Measurements from ENCODE around the gene MOGAT3.

The MOGAT3 gene

DNA sequence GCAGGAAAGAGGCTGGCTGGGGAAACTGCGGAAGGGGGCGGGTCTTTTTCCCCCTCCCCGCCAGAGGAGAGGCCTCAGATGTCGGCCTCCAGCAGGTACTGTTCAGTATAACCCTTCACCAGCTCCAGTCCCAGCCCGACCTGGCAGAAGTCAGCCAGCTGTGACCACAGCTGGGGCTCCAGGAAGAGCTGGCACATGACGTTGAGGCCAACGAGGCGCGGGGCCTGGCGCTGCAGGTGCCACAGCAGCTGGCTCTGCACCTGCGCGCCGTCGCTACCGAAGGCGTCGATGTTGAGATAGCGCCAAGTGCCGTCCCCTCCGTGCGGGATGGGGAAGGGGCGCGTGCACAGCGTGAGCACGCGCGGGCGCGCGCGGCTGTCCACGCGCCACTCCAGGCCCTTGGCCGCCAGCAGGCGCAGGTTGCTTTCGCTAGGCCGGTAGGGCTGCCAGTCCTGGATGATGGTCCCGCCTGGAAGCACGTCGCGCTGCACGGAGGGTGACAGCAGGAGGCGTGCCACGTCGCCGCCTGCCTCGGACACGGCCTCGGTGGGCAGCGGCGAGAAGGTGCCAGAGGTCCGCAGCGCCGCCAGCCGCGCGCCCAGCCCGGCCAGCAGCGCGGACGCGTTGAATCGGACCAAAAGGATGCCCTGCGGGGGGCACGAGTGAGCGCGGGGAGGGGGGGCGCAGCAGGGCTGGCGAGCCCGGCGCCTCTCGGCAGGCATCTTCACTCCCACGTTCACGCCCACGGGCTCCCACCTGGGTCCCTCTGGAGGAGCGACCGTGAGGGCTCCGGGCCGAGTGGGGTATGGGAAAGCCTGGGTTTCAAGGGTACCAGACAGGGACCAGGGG, 28.6 kb downstream of the MOGAT3 start:
- DNase-seq (ENCODE audit: low spot score), result no peak

DNA sequence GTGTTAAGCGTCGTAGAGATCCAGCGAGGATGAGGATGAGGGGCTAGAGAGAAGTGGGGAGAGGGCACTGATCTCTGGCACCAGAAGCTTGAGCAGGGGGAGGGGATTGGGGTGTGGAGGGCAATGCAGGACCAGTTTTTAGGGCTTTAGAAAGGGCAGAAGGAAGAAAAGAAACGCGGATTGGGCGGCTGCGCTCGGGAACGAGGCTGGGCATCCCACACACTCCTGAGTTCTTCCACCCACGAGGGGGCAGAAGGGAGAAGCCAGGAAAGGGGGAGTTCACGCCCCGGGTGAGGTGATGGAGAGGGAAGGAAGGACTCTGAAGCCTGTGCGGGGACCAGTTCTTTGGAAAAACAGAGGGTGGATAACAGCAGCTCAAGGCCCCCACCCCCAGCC, 29.4 kb downstream of the MOGAT3 start:
- DNase-seq (ENCODE audit: low spot score), result no peak

DNA sequence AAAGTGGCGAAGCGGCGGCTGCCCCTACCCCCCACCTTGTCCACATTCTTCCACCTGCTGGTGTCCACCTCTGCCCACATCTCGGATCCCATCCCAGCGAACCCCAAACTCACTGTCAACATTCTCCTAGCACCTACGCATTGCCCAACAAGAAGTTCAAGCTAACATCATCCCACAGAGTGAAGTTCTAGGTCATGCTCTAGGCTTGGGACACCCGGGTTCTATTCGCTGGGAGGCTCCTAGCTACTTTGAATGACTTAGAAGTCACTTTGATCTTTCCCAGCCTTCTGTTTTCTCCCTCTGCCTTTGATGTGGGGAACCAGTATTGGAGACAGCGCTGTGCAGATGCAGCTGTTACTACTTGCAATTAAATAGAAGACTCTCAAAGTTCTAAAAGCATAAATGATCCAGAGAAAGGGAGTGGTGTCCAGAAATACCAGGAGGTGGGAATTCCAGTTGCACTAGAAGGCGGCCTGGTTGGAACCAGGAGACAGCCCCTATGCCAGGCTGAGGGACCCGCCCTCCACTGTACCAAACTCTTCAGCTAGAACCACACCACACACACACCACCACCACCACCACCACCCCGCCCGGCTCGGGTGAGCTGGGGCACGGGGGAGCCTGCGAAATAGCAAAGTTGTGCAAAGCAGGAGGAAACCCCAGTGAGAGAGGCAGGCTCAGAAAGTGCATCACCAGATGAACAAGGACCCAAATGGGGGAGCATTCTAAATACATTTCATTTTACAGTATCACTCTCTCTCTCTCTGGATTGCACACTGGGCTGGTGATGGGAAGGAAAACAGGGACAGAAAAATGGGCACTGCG, 30.0 kb downstream of the MOGAT3 start:
- no peak for DNase-seq (ENCODE audit: low spot score)

DNA sequence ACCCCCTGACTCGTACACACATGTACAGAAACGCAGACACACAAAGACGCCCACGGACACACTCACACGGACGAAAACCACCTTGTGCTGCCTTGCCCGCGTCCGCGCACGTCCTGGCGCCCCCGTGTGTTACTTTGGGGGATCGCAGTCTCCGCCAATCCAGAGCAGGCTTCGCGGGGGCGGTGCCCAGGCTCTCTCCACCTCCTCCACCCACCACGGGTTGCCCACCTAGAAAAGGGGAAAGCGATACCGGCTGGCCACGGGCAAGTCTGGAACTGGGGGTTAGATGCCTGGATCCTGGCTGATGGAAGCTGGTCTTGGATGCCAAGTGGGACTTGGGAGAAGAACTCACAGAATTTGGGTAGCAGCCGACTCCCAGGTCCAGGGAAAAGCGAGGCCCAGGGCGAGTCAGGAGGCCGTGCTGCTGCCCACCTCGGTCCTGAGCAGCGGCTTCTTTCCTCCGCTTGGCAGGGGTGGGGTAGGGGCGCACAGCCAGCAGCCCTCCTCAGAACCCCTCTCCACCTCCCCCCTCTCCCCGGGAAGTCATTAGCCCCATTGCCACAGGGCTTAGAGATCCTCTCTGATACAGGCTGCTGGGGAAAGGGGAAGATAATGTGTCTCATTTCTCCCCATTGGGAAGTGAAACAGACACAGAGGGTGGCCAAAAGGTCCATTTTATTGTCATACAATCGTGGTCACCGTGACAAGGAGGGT, 30.8 kb downstream of the MOGAT3 start:
- DNase-seq (ENCODE audit: low spot score), result peak; percentile 64

DNA sequence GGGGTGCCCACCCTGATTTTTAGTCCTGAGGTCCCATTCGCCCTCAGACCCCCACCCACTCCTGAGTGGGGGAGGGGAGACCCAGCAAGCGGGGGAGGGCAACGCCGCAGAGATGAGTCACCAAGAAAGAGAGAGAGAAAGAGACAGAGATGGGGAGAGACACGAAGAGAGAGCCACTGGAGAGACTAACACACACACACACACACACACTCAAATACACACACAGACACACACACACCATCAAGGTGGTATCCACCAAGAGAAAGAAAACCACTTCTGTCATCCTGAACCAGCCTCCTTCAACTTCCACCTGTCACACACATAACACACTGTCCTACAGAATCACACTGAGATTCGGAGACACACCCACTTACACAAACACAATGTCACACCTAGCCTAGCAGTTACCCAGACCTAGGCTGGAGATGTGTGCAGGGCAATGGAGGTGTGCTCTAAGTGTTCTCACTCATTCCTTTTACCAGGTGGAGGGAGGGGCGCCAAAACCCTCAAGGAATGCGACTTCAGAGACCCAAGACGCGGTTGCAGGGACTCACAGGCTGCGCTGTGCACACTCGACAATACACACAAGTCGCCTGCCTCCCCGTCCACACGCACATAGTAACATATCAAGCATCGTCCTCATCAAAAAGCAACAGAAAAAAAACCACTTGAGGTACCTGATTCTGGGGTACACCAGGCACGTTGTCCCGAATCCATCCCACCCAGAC, 31.6 kb downstream of the MOGAT3 start:
- DNase-seq (ENCODE audit: low spot score), result no peak

DNA sequence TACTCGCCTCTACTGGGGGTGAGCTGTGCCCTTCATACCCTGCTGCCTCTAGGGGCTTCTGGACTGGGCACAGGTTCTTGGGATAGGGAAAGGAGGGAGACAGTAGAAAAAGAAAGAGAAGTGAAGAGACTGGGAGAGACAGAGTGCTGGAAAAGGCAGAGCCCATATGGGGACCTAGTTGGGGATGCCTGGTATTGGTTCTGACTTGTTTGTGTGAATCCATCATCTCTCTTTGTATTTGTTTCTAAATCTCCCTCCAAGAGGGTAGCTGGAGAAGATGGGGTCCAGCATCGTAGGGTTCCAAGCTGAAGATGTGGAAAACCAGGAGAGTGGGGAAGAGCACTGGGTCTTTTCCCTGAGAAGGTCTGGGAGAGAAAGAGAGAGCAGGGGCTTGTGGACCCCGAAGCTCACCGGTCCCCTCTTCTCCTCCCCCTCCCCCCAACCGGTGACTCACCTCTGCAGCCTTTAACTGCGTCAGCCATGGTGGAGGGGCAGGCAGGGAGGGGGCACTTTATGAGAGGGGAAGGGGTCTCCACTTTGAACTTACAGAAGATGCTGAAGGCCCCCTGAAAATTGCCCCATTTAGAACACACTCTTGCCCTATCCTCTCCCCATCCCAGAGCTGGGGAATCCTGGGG, 32.3 kb downstream of the MOGAT3 start:
- no peak for DNase-seq (ENCODE audit: low spot score)

DNA sequence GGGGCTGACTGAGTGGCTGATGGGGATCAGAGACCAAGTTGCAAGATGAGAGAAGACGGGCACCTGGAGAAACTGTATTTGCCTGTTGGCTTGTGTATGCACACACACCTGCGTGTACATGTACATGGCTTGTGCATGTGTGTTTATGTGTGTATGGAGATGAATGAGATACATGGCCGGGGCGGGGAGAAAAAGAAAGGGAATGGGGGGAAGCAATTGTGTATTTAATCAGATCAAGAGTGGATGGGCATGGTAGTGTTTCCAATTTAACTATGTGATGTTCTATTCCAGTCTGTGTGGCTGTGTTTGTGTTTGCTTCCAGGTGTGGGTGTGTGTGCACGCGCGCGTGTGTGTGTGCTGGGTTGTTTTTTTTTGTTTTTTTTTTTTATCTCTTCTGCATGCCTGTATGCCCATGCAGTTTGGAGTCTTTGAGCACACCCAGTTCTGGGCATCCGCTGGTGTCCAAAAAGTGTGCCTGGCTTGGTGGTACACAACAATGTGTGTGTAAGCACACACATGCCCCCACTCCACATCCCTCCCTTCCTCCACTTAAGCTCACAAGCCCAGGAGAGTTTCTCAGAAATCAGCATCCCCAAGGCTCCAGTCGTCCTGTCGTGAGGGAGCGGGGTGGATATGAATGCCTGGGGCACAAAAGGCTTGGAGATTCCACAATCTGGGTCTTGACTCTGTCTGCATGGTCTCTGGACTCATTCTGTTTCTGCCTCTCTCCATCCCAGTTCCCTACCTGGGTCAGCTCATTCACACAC, 33.0 kb downstream of the MOGAT3 start:
- no peak for DNase-seq (ENCODE audit: low spot score)

DNA sequence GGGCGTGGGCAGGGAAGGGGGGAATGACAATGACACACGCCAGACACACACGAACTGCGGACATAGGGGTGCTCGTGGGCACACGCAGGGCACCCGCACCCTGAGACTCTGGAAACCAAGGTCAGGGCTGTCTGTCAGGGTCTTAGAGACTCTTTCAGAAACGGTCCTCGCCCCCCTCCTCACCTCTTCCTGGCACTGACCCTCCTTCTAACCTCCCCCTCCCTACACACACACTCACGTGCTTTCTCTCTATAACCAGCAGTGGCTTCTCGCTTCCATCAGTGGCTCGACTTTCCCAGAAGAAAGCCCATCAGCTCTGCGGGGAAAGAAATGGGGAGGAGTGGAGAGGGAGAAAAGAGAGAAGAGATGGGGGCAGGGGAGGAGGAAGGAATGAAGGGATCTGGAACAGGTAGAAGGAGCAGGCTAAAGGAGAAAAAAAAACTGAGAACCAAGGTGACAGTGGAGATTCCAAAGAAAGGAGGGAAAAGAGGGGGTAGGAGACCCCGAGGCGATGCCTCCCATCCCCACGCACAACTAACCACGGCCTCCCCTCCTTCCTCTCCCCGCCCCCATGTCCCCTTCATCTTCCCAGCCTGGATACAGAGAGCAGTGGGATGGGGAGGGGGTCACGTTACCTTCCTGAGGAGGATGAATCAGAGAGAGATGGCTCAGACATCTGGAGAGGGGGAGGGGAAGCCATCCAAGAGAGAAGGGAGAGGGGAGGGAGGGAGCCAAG, 33.8 kb downstream of the MOGAT3 start:
- DNase-seq (ENCODE audit: low spot score), result no peak

DNA sequence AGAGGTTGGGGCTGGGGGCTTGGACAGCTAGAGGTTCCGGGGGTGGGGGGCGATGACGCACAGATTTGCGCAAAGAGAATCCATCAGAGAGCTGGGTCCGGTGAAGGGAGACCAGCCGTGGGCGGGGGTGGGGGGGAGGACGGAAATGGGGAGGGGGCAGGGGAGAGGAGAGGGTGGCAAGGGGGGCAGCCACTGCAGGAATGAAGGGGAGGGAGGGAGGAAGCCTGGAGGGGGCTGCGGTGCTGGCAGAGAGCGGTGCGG, 34.3 kb downstream of the MOGAT3 start:
- no peak for DNase-seq (ENCODE audit: low spot score)

DNA sequence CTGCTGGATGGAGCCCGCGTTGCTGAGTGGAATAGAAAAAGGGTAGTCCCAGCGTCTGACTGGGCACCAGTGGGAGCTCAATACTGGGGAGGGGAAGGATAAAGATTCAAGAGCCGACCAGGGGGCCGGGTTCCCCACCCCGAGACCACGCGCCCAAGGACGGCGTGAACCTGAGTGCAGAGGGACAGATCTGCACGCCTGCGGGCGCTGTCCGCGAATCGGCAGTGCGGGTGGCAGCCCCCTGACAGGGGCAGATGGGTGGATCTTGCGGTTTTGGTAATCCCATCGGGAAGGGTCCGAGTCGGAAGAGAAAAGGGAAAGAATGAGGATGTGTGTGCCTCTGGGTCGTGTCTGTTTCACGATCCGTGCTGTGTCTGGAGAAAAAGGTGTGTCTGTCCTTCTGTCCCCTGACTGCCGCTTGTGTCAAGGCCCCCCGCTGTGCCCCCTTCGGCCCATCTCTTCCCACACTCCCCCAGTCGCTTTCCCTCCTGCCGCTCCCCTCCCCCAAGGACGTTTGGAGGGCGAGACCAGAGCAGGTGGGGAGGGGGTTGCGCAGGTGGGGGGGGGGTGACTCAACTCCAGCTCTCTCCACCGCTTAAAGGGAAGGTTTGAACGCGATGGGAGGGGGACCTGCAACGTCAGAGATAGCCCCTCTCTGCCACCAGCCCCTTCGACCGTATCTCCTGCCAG, 34.7 kb downstream of the MOGAT3 start:
- no peak for DNase-seq (ENCODE audit: low spot score)

DNA sequence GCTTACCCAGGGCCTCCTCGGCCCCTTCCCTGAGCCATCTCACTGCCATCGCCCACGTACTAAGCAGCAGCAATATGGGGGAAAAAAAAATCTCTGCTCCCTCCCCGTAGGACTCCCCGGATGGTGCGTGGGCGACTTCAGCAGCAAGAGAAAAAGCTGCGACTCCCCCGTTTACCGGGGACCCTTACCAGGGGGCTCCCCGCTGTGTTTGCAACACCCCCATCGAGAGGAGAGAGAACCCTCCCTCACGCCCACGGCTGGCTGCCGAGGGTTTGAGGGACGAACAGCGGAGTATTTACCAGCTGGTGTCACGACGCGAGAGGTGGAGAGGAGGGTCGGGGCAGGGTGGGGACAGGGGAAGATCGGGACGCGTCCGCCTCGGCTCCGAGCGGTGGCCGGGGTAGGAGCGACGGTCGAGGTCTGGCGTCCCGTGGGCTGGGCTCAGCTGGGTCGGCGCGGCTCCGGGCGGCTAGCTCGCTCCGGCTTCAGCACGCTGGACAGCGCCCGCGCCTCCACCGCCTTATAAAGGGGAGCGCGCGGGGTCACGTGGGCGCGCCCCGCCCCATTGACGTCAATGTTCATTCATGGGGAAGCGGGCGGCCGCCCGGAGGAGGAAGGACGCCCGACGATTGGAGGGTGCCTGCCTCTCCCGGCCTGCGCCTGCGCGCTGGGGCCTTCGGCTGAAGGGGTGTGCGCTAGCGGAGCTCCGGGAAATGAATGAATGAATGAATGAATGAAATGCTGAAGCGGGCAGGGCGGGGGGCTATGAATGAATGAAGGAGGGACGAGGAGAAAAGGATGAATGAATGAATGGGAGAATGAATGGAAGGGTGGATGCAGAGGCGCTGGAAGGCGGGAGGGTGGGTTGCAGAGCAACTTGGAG, 35.5 kb downstream of the MOGAT3 start, which contains the start of gene VGF:
TSS of gene VGF (minus strand) at position 495 of the 883 bp plus-strand sequence. CDS start 726 bp downstream, outside the sequence.
- DNase-seq (ENCODE audit: low spot score), result peak; percentile 97

DNA sequence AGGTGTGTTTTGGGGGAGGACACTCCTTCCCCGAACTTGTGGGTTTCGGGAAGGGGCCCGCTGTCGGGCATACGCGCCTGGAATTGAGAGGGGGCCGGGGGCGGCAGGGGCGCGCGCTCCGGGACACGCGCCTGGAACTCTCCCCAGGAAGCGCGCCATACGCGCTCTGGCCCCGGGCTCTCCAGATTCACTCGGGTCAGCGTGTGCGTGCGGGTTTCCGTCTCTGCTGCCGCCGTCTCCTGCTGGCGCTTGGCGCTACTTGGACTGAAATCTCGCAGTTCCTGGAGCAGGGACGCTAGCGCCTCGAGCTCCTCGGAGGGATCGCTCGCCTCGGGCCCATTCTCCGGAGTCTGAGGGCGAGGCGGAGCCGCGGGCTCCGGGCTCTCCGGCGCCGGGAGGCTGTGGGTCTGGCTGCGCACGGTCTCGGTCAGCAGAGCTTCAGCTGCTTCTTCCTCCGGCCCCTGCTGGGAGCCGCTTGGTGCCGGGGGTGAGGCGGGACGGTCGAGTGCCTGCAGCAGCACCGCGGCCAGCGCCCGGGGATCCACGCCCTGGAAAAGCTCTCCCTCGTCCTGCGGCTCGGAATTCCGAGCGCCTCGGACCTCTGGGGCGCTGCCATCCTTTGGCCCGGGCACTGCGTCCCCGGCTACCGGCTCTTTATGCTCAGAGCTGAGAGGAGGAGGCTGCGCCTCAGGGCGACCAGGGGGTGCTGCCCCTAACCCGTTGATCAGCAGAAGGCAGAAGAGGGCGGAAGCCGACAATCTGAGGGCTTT, 36.6 kb downstream of the MOGAT3 start:
- DNase-seq (ENCODE audit: low spot score), result peak; percentile 55

DNA sequence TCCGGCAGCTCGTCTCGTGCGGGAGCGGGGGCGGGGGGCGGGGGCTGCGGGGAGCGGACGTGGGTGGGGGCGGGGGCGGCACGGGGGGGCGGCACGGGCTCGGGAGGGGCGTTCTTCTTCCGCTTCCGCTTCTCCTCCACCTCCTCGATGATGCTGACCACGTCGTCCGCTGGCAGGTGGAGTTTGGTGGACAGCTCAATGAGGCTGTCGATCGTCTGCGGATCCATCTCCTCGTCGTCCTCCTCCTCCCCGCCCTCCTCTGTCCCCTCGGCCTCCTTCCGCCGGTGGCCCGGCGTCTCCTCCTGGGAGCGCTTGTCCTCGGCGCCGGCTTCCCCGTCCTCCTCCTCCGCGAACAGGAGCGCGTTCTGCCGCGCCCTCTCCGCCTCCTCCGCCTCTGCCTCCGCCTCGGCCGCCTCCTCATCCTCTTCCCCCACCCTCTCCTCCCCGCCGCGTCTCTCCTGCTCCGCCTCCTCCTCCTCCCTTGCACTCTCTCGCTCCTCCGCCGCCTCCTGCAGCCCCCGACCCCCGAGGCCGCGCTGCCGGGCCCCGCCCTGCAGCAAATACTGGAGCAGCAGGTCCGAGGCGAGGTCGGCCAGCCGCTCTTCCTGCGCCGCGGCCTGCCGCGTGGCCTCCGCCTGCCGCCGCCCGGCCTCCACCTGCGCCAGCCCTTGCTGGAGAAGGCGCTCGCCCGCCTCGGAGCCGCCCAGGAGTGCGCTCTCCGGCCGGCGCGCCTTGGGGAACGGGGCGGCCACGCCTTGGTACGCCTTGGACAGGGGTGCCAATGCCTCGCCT, 37.4 kb downstream of the MOGAT3 start:
- no peak for DNase-seq (ENCODE audit: low spot score)

DNA sequence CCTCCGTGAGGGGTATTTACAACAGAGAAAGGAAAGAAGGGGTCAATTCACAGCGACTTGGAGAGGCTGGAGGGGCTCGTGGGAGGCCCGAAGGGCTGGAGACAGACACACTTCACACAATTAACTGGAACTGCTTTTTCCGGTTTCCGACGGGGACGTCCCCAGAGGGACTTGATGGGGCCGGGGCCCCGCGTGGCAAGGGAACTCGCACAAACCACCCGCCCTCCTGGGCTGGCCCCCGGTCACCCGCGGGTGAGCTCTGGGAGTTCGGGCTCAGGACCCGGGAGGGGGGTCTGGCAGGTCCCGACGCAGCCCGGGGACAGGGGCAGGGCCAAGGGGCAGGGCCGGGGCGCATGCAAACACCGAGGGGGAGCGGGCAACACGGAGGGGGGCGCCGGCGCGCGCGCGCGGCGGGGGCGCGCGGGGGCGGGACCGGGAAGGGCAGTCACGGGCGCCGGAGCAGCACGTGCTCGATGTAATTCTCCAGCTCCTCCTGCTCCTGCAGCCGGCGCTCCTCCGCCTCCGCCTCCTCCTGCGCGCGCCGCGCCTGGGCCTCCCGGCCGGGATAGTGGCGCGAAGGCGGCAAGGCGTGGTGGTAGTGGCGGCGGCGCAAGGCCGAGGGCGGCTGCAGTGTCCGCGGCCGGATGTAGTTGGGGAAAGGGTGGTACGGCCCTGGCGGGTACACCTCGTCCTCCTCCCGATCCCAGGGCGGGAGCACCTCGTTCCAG, 38.1 kb downstream of the MOGAT3 start:
- no peak for DNase-seq (ENCODE audit: low spot score)

DNA sequence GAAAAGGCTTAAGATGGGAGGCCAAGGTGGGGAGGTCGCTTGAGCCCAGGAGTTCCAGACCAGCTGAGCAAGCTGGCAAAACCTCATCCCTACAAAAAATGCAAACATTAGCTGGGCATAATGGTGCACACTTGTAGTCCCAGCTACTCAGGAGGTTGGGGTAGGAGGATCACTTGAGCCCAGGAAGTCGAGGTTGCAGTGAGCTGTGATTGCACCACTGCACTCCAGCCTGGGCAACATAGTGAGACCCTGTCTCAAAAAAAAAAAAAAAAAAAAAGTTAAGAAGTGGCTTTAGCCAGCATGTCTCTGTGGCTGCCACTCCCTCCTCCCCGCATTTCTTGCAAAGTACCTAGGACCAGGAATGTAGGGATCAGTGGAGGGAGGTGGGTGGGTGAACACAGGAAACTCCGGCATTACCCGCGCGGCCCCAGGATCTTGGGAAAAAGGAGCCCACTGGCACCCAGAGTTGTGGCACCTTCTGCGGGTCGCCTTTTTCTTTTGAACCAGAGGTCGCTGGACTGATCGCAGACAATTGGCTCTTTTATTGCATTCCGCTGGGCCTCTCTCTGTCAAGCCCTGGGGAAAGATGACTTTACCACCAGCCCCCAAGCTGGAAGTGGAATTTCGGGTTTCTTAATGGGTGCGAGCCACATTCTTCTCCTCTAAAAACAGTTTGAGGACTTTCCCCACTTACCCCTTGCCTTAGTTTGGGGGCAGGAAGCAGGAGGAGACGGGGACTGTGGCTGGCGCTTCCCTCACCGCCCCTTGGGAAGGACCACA, 39.0 kb downstream of the MOGAT3 start:
- no peak for DNase-seq (ENCODE audit: low spot score)

Data from AG08395 (cell line).